GM21381 (cell line): ENCODE results near the gene NANOGP8.

Experiments used
- ATAC-seq: cut with Tn5 transposase; IDR thresholded peaks from one replicate; pipeline ENCODE4 v1.9.1; 2021; ENCODE audit warnings: mild to moderate bottlenecking, moderate library complexity; ENCODE audit not compliant: unreplicated experiment

The NANOGP8 gene

GRCh38 chr15:35061161-35061824 is 23.8 kb downstream of the NANOGP8 start:
- no peak for ATAC-seq

DNA sequence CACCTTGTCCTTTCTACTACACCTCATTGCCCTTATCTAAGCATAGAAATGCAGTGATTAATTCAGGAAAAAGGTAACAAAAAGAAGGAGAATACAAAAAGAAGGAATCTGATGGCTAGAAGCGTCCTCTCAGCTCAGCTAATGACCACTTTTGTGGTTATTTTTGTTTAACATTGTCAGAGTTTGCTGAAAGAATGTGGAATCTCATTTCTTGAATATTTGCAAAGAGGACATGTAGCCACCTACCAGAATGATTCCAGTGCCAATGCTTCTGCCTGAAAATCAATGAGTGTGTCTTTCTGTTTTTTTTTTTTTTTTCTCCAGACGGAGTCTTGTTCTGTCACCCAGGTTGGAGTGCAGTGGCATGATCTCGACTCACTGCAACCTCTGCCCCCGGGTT is 24.5 kb downstream of the NANOGP8 start:
- ATAC-seq = no peak

DNA sequence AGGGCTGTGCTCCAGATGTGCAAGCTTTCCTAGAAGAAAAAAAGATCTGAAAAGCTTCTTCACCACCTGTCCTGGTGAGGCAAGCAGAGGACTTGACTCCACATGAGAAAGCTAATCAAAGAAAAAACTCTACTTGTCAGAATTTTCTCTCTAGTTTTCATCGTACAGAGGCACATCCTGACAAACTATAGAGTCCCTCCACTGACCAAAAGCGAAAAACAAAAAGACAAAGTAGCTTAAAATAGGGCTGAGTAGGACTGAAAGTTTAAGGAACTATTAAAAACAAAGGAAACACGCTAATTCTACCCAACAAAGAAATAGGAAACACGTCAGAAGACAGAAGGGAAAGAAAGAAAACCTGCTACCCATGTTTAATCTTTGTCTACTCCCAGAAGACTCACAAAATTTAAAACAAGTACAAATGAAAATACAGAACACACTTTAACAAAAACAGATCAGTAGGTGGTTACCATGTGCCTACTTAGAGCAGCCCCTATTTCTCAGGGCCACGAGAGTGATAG is 26.5 kb downstream of the NANOGP8 start:
- no peak for ATAC-seq

DNA sequence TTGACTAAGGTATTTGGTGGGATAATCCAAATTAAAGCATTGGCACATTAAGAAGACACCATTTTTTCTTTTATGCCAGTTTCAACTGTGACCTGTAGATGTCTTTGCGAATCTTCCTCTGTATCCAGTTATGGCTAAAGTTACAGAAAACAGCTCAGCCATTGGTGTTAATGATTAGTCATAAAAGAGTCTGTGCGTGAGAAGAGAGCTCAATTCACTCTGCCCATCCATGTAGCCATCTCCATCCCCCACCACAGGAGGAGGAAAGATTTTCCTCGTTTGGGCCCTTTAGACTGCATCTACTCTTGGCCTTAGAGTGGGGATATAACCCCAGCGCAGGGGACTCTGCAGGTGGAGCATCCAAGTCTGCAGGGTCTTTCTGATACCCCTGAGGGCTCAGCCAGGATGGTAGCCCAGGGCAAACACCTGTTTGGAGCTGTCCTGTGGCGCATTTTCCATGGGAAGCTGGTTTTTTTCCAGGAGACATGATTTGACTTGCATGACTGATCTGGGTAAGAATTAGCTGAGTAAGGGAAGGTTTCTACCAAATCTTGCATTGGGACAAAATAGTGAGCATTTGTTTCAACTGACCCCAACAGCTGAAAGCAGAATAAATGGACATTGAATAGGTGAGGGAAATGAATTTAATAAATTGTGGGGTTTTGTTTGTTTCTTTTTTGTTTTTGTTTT is 29.5 kb downstream of the NANOGP8 start:
- ATAC-seq = no peak

DNA sequence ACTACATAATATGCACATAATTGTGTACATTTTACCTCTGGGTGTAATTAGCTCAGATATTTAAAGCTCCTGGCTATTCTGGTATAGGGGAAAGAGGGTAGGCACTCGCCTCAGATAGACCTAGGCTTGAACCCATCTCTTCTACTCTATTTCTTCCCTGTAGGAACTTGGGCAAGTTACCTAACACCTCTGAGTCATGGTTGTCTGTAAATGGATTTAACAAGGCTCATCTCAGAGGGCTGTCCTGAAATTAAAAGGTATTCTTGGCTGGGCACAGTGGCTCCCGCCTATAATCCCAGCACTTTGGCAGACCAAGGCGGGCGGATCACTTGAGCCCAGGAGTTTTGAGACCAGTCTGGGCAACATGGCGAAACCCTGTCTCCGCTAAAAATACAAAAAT is 30.7 kb downstream of the NANOGP8 start:
- no peak for ATAC-seq

DNA sequence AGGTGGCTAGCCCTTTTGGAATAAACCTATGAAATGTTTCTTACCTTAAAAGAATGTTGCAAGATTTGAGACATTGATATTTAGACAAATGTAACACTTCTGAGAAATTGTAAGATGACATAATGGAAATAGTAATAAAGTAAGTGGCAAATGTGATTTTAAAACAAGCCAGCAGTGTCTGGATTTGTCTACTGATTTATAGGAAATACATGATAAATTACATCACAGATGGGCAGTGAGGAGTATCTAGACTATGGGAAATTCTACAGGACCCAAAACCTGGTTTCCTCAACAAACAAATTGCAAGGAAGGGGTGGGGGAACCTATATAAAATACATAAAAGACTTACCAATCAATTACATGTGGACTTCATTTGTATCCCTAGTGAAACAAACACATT is 37.1 kb downstream of the NANOGP8 start:
- ATAC-seq = no peak

- ATAC-seq = no peak
Measured at GRCh38 chr15:35047528-35047927, 37.6 kb downstream of the NANOGP8 start.

GRCh38 chr15:35043373-35044095 is 41.6 kb downstream of the NANOGP8 start:
- no peak for ATAC-seq

GRCh38 chr15:35040339-35041255 is 44.5 kb downstream of the NANOGP8 start:
- ATAC-seq = no peak

DNA sequence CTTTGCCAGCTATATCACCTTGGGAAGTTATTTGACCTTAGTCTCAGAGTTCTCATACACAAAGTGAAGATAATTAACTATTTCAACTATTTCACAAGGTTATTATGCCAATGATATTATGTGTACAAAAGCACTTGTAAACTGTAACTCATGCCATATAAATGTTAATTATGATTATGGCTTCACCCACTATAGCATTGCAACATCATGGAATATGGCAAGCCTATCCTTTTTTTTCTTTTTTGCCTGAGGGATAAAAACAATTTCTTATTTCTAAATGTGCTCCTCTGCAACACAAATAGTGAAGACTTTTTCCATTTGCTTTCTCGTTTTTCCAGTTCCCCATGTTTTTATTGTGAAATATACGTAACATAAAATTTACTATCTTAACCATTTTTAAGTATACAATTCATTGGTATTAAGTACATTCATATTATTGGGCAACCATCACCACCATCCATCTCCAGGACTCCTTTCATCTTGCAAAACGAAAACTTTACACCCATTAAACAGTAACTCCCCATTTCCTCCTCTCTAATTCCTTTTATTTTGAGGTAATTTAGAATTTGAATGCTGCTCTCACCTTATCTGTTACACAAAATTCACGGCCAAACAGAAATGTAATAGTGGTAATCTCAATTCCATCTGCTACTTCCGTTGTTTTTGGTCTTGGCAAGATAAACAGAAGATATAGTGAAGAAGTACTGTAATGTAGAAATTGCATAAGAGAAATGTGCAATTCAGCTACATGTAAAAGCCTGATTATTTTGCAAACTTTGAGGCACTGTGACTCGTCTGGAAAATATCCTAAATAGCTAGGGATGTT is 46.3 kb downstream of the NANOGP8 start:
- no peak for ATAC-seq
